Fibroblast of lung (primary cell): ENCODE data around the gene PLEKHB2.

ENCODE experiments used
- EZH2 ChIP-seq: IDR thresholded peaks from 2 replicates; pipeline ENCODE4 v1.5.1; 2012; ENCODE audit warnings: low read length, control low read depth, mild to moderate bottlenecking; ENCODE audit errors: missing control alignments
- TF ChIP-seq, protein P1 (sequence below), 2 donors: IDR thresholded peaks in 1 of 2; conservative IDR thresholded peaks in 1 of 2; 1 replicate in 1 of 2; 2 replicates in 1 of 2; pipeline ENCODE4 v1.5.1; 2011 to 2012; ENCODE audit warnings: low read length in 2 of 2, control low read depth in 1 of 2, inconsistent platforms in 1 of 2, low read depth in 1 of 2, mild to moderate bottlenecking in 1 of 2

GRCh38 chr2:131105950-131106801 is 1.0 kb downstream of the PLEKHB2 start:
- TF ChIP-seq, protein P1, sequence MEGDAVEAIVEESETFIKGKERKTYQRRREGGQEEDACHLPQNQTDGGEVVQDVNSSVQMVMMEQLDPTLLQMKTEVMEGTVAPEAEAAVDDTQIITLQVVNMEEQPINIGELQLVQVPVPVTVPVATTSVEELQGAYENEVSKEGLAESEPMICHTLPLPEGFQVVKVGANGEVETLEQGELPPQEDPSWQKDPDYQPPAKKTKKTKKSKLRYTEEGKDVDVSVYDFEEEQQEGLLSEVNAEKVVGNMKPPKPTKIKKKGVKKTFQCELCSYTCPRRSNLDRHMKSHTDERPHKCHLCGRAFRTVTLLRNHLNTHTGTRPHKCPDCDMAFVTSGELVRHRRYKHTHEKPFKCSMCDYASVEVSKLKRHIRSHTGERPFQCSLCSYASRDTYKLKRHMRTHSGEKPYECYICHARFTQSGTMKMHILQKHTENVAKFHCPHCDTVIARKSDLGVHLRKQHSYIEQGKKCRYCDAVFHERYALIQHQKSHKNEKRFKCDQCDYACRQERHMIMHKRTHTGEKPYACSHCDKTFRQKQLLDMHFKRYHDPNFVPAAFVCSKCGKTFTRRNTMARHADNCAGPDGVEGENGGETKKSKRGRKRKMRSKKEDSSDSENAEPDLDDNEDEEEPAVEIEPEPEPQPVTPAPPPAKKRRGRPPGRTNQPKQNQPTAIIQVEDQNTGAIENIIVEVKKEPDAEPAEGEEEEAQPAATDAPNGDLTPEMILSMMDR (conservative IDR thresholded peaks at IDR 0.05 in 1 of 2, IDR thresholded peaks at IDR 0.05 in 1 of 2; ENCODE audit: low read depth in 1 of 2, low read length in 2 of 2), result no peak
- no peak for TF ChIP-seq EZH2
